Thyroid gland (tissue), 4 donors: Measurements from ENCODE around the gene RILPL2.

Experiments used
- CTCF ChIP-seq, 6 experiments: fragments of 200-600 bp in 3 of 6; fragments of 450-650 bp in 3 of 6; sonication (generic) in 3 of 6; IDR thresholded peaks; one replicate each; pipeline ENCODE4 v1.5.1; 2016 to 2019; ENCODE audit warnings: antibody characterized with exemption in 6 of 6, mild to moderate bottlenecking in 2 of 6, inconsistent platforms in 1 of 6, moderate library complexity in 1 of 6
- POLR2A ChIP-seq, 2 donors: fragments of 450-650 bp; IDR thresholded peaks; one replicate each; pipeline ENCODE4 v1.6.1; 2017; ENCODE audit warnings: antibody characterized with exemption in 2 of 2, mild to moderate bottlenecking in 2 of 2, moderate library complexity in 1 of 2

GRCh38 chr12:123472438-123472849, 36.0 kb upstream of the RILPL2 start:
- TF ChIP-seq CTCF (IDR thresholded peaks at IDR 0.05), result no peak
- TF ChIP-seq POLR2A (IDR thresholded peaks at IDR 0.05), result no peak
